H1 (cell line): ENCODE data around the gene TSHZ2.

Experiments
- CTCF ChIP-seq, 3 experiments: IDR thresholded peaks; 1 replicate in 2 of 3; 2 replicates in 1 of 3; pipeline versions ENCODE4 v1.5.1 to v1.6.1; 2011; ENCODE audit warnings: low read length in 3 of 3, mild to moderate bottlenecking in 3 of 3, inconsistent platforms in 2 of 3, low read depth in 1 of 3, moderate library complexity in 1 of 3; ENCODE audit not compliant: insufficient read depth in 1 of 3; ENCODE audit errors: control extremely low read depth in 1 of 3
- POLR2A ChIP-seq, 2 experiments: IDR thresholded peaks; 1 replicate in 1 of 2; 2 replicates in 1 of 2; pipeline ENCODE4 v1.6.1; 2011; ENCODE audit warnings: low read depth in 2 of 2, low read length in 2 of 2, mild to moderate bottlenecking in 2 of 2; ENCODE audit errors: control extremely low read depth in 1 of 2
- SP2 ChIP-seq: IDR thresholded peaks from 2 replicates; pipeline ENCODE4 v1.6.1; 2012; ENCODE audit warnings: mild to moderate bottlenecking, low read length, inconsistent platforms

GRCh38 chr20:53070224-53070623 is 98.1 kb downstream of the TSHZ2 start:
- TF ChIP-seq CTCF (IDR thresholded peaks at IDR 0.05; ENCODE audit: control extremely low read depth in 1 of 3, insufficient read depth in 1 of 3, low read depth in 1 of 3, low read length in 3 of 3): no peak
- no peak for TF ChIP-seq SP2
- no peak for TF ChIP-seq POLR2A (IDR thresholded peaks at IDR 0.05; ENCODE audit: control extremely low read depth in 1 of 2, low read depth in 2 of 2, low read length in 2 of 2)
